ENCODE measurements around the gene TNFSF18.
A peak's percentile ranks its signal among the peaks of the same experiment; 100 is the strongest.

Gene TNFSF18

GRCh38 chr1:173038875-173039554 lies 11.7 kb downstream of the TNFSF18 start:
- no peak for DNase-seq (ENCODE audit: low spot score)

GRCh38 chr1:173024543-173024942 lies 26.2 kb downstream of the TNFSF18 start:
- DNase-seq (ENCODE audit: low spot score) = no peak

- DNase-seq (ENCODE audit: low spot score) = peak; percentile 8
Measured at GRCh38 chr1:173023343-173023742, 27.4 kb downstream of the TNFSF18 start.

GRCh38 chr1:173020138-173020750 lies 30.5 kb downstream of the TNFSF18 start:
- no peak for DNase-seq (ENCODE audit: low spot score)

GRCh38 chr1:173017792-173018191 lies 32.9 kb downstream of the TNFSF18 start:
- DNase-seq (ENCODE audit: low spot score) = no peak

GRCh38 chr1:173016419-173016818 lies 34.3 kb downstream of the TNFSF18 start:
- no peak for DNase-seq (ENCODE audit: low spot score)

- DNase-seq (ENCODE audit: low spot score) = no peak
Measured at GRCh38 chr1:173015629-173016028, 35.1 kb downstream of the TNFSF18 start.

GRCh38 chr1:173014160-173014559 lies 36.6 kb downstream of the TNFSF18 start:
- no peak for DNase-seq (ENCODE audit: low spot score)

- no peak for DNase-seq (ENCODE audit: low spot score)
Measured at GRCh38 chr1:173012126-173012525, 38.6 kb downstream of the TNFSF18 start.

- DNase-seq (ENCODE audit: low spot score) = no peak
Measured at GRCh38 chr1:173009597-173009996, 41.1 kb downstream of the TNFSF18 start.

GRCh38 chr1:173005196-173005864 lies 45.4 kb downstream of the TNFSF18 start:
- no peak for DNase-seq (ENCODE audit: low spot score)

GRCh38 chr1:173002891-173003838 lies 47.6 kb downstream of the TNFSF18 start:
- peak; percentile 48 for DNase-seq (ENCODE audit: low spot score)

GRCh38 chr1:172999349-172999748 lies 51.4 kb downstream of the TNFSF18 start:
- DNase-seq (ENCODE audit: low spot score) = no peak

GRCh38 chr1:172997941-172998361 lies 52.8 kb downstream of the TNFSF18 start:
- DNase-seq (ENCODE audit: low spot score) = no peak

- DNase-seq (ENCODE audit: low spot score) = peak; percentile 24
Measured at GRCh38 chr1:172993640-172994039, 57.1 kb downstream of the TNFSF18 start.

- no peak for DNase-seq (ENCODE audit: low spot score)
Measured at GRCh38 chr1:172991674-172992400, 58.9 kb downstream of the TNFSF18 start.

- DNase-seq (ENCODE audit: low spot score) = peak; percentile 48
Measured at GRCh38 chr1:172990598-172991215, 60.0 kb downstream of the TNFSF18 start.

Measured in kidney tubule cell (primary cell).